ENCODE results near the gene PXMP2.

Gene PXMP2

DNA sequence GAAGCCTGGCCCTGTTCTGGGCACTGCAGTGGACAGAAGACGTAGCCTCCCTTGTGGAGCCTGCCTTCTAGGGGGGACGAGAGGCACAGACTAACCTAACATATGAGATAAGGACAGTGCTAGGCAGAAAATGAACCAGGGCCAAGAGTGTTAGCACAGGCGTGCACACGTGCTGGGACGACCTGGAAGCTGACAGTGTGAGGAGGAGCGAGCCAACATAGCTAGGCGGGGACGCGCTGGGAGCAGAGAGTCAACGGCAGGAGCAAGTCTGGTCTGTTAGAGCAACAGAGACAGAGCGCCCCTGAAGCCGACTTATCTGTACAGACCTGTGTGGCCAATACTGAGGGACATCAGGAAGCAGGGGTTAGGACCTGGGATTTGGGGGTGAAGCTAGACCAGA is 8.0 kb downstream of the PXMP2 start:
- DNase-seq (ENCODE audit: low read depth) = no peak

DNA sequence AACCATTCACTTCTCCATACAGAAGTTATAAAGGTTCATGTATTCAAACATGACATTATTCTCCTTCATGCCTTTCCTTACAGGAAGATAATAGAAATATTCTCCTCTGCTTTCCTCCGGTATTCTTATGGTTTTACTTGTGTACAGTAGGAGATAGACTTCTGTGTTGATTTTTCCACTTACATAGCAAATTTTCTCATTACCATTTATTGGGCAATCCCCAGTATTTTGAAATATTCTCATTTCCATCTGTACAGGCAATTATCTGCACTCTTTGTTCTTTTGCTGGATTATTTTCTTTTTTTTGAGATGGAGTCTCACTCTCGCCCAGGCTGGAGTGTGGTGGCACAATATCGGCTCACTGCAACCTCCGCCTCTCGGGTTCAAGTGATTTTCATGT is 11.0 kb downstream of the PXMP2 start:
- no peak for DNase-seq (ENCODE audit: low read depth)

DNA sequence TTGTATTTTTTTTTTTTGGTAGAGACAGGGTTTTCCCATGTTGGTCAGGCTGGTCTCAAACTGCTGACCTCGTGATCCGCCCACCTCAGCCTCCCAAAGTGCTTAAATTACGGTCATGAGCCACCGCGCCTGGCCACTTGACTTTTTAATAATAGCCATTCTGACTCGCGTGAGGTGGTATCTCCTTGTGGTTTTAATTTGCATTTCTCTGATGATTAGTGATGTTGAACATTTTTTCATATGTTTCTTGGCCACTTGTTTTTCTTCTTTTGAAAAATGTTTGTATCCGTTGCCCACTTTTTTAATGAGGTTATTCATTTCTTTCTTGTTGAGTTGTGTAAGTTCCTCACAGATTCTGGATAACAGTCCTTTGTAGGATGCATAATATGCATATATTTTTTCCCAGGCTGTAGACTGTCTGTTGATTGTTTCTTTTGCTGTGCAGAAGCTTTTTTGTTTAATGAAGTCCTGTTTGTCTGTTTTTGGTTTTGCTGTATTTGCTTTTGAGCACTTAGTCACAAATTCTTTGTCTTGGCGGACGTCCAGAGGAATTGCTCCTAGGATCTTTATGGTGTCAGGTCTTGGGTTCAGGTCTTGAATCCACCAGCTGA is 12.9 kb downstream of the PXMP2 start:
- DNase-seq (ENCODE audit: low read depth) = no peak

DNA sequence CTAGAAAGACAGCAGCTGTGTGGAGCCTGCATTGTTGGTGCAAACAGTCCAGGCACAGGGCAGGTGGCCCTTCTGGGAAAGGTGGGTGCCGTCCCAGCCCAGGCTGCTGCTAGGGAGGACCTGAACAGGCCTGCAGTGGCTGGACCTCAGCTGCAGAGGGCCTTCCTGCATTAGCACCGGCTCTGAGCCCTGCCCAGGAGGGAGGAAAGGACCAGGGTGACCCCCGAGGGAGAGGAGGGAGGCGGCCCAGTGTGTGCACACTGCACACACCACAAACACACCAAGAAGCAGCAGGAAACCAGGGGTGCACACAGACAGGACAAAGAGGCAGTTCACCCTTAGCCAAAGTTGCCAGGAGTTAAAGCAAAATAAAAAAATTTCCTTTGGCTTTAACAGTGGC is 15.3 kb downstream of the PXMP2 start:
- no peak for DNase-seq (ENCODE audit: low read depth)

DNA sequence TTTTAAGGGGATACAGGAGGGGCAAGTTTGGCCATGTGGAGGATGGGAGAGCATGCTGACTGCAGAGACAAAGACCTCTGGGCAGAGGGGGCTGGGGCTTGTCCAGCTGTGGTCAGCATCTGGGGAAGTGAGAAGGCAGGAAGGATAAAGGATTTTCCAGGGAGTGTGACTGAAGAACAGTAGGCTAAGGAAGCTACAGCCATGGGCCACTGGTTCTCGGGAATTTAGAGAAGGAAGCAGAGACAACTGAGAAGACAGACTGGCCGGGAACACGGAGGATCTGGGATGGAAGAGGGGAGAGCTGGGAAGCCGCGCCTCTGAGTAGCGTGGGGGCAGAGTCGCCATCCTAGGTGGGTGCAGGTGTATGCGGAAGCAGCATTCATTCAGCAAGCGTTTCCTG is 16.3 kb downstream of the PXMP2 start:
- no peak for DNase-seq (ENCODE audit: low read depth)

DNA sequence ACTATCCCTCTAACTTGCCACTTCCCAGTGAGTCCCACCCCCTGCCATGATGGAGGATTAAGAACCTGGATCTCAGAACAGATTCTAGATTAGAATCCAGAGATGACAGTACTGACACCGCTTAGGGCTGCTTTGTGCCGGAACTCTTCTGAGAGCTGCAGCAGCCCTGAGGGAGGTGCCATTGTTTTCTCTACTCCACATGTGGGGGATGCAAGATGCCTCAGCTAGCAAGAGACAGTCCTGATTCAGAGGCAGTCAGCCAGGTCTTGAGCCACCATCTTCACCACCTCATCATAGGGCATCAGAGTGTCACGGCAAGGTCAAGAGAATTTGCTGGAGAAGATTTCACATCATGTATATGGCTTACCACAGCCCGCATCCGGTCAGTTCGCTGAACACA is 19.9 kb downstream of the PXMP2 start:
- DNase-seq (ENCODE audit: low read depth) = no peak

DNA sequence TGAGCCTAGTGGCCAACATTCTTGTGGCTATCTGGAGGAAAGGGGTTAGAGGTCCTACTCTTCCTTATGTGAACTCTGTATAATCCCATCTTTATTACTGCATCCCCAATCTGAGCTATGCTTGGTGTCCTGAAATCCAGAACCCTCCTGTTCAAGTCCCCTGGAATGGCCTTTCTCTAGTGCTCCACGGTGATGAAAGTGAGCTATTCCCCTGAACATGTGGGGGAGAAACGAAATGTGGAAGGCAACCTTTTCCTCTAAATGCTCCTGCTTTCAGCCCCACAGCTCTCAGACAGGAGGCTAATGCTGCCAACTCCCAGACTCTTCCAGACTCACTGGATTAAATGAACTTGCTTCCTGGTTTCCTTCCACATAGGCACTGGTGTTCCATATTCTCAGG is 20.8 kb downstream of the PXMP2 start:
- DNase-seq (ENCODE audit: low read depth) = no peak

DNA sequence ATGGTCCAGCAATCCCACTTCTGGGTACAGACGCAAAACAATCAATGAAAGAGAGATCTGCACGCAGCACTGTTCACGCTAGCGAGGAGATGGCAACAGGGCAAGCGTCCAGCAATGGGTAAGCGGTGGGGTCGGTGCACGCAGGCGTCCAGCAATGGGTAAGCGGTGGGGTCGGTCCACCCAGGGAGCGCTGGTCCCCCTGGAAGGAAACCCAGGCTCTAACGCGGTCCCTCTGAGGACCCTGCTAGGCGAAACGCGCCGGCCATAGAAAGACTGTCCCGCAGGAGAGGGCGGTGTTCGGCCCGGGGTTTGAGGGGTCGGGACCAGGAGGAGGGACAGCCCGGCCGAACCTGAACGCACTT is 22.6 kb downstream of the PXMP2 start:
- no peak for DNase-seq (ENCODE audit: low read depth)

DNA sequence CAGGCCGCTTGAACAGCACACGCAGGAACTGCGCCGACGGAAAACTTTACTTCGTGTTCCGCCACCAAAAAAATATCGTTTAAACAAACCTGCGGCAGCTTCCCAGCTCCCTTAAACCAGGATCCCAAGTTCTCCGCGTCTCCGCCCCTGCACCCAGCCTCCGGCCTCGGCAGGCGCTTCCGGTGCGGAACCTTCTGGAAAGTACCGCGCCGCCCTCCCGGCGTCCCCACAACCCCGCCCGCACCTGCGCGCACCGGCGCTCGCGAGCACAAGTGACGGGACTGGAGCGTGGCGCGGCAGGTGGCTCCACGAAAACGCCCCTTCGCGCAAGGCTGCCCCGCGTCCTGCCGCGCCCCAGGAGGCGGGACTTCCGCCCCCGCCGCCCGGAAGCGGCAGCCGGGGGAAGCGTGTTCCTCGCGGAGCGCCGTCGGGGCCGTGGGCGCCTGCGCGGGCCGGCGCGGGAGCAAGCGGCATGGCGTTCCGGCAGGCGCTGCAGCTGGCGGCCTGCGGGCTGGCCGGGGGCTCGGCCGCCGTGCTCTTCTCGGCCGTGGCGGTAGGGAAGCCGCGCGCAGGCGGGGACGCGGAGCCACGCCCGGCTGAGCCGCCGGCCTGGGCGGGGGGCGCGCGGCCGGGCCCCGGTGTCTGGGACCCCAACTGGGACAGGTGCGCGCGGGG is 23.2 kb downstream of the PXMP2 start, which contains the start of gene PGAM5:
Gene PGAM5, plus strand, starts transcription at position 438 of the 675 bp plus-strand sequence. Its CDS starts 35 bp downstream, at position 473.
- DNase-seq (ENCODE audit: low read depth) = peak; percentile 83

DNA sequence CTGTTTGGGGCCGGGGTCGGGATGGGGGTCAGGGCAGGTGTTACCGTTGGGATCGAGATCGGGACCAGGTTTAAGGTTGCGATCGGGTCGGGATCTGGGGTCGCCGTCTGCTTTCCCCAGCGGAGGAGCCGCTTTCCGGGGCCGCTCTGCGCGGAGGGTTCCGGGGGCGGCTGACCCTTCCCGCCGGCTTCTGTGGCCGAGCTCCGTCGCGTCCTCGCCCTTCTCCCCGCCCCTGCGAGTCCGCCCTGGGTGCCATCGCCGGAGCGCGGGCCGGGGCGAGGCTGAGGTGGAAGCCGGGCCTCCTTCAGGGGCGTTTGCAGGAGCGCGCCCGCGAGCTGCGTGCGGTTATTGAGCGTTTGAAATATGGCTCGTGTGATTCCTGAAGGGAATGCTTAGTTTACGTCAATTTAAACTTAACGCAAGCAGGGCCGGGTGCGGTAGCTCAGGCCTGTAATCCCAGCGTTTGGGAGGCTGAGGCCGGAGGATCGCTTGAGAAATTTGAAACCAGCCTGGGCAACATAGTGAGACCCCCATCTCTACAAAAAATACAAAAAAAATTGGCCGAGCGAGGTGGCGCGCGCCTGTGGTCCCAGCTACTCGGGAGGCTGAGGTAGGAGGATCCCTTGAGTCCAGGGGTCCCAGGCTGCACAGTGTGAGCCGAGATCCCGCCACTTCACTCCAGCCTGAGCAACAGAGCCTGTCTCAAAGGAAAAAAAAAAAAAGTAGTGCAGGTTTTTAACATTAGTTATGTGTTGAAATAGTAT is 23.9 kb downstream of the PXMP2 start:
- DNase-seq (ENCODE audit: low read depth) = peak; percentile 21

DNA sequence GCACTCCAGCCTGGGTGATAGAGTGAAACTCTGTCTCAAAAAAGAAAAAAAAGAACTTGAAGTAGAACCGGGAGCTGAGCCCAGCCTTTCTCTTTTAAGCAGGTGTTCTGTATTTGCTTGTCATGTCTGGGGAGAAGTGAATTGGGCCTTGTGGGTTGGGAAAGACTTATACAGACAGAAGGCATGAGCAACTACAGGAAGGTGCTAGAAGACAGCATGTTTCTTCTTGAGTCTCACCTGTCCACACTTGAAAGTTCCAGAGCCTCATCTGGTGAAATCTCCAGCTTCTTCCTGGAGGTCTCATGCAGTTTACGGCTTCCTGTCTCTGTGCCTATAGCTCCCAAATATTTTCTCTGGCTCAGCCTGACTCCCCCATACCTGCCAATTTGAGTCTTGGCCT is 25.7 kb downstream of the PXMP2 start:
- no peak for DNase-seq (ENCODE audit: low read depth)

DNA sequence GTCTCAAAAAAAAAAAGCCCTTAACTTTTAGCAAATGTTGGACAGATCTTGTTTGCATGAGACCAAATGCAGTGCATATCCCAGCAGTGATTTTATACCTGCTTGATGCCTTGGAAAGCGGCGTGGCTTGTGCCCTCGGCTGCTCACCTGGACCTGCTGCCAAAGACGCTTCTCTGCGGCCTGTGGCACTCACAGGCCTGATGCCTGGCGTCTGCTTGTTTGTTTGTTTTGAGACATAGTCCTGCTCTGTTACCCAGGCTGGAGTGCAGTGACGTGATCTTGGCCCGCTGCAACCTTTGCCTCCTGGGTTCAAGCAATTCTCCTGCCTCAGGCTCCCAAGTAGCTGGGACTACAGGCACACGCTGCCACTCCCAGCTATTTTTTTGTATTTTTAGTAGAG is 28.5 kb downstream of the PXMP2 start:
- no peak for DNase-seq (ENCODE audit: low read depth)

DNA sequence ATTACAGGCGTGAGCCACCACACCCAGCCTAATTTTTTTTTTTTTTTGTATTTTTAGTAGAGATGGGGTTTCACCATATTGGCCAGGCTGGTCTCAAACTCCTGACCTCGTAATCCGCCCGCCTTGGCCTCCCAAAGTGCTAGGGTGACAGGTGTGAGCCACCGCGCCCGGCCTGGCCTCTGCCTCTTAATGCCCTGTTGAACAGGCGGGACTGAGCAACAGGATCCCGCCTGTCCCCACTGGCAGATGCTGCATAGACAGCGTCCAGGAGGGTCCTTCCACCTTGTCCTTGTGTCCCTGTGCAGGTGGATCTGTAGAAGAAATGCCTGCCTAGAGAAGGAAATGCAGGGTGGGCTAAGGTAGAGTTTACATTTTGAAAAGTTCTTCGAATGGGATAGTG is 29.0 kb downstream of the PXMP2 start:
- DNase-seq (ENCODE audit: low read depth) = no peak

DNA sequence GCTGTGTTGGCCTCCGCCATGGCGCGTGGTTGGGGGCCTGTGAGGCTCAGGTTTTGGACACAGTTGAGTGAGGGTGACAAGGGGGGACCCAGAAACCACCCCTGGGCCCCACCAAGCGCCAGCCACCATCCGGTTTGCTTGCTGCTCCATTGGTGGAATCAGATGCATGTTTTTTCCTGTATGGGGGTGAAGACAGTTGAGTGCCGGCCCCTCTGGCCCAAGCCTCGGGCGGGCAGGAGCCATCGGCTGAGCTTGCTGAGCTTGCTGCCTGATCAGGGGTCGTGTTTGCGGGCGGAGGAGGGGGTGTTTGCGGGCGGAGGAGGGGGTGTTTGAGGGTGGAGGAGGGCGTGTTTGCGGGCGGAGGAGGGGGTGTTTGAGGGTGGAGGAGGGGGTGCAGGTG is 29.6 kb downstream of the PXMP2 start:
- no peak for DNase-seq (ENCODE audit: low read depth)

DNA sequence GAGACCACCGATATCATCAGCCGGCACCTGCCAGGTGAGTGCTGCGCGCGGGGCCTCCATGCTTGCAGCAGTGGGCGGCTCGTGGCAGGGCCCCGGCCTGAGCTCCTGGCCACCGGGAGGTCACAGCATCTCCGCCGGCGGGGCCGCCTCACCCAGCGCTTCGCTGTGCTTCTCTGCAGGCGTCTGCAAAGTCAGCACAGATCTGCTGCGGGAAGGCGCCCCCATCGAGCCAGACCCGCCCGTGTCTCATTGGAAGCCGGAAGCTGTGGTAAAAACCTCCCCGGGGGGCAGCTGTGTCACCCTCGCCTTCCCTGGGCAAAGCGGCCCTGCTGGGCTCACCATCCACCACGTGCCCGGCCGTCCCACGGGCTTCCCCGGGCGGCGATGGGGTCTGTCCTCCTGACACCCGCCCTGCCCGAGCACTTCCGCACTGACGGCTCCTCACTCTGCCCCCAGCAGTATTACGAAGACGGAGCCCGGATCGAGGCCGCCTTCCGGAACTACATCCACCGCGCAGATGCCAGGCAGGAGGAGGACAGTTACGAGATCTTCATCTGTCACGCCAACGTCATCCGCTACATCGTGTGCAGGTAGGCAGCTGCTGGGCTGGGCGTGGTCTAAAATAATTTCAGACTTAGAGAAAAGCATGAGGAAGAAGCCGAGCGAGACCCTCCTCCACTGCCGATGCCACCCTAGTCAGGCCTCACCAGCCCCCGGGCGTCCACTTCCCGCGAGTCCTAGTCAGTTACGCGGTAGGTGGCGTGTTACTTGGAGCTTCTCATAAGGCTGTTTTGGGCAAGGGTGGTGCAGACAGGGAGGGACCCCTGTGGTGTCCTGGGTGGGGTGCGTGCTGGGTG is 30.4 kb downstream of the PXMP2 start:
- DNase-seq (ENCODE audit: low read depth) = no peak

DNA sequence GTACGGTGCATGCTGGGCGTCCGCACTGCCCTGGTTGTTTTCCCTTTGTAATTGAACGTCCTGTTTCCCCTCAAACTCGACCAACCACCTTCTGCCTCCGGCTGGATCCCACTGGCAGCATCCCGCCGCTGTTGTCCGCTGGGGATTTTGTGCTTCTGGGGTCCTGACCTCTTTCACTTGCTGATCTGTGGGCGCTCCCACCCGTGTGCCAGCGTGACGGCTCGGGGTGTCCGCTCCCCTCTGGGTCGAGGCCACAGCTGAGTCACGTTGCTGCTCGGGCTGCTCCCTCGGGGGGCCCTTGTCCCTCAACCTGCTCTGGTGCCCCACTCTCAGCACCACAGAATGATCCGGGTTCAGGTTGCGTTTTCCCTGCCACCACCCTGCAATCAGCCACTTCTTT is 31.3 kb downstream of the PXMP2 start:
- no peak for DNase-seq (ENCODE audit: low read depth)

DNA sequence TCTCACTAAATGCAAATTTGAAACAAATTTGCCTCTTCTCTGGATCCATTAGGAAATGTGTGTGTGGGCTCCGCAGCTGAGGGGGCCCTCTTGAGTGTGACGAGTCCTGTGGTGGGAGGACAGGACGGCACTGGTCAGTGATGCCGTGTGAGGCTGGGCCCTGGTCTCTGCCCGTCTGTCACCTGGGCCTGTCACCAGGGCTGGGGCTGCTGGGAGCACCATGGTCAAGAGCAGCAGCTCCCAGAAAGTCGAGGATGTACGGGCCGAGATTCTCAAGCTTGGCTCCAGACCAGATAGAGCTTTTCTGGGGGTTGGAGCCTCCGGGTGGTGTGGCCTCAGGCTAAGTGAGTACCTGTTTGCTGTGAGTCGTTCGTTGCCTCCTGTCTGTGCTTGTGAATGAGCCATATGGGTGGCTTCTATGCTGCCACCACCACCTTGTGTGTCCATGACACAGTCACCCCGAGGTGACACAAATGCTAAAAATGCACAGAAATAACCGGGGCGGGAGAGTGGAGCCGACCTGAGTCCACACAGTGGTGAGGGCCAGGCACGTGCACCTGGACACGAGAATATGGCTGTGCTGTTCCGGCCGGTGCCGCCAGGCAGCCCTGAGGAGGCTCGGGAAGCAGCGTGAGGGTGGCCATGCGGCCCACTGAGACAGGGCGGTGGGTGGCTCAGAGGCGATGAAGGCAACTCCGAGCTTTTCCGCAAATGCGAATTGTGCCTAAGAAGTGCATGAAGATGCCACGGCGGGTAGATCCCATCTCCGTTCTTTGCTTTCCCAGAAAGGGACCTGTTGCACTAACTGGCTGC is 32.0 kb downstream of the PXMP2 start:
- DNase-seq (ENCODE audit: low read depth) = no peak

DNA sequence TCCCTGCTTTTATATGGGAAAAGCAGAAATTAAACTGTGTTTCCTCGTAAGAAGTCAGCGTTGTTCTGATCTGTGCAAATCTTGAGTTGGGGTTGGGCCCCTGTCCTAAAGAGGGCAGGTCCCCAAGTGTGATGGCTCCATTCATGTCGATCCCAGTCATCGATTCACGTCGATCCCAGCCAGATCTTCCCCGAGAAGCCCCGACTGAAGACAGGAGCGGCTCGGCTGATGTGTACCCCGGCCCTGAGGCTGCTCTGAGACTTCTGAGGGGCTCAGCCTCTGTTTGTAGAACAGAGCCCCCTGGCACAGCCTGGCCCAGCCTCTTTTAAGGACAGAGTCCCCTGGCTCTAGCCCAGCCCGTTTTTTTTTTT is 32.6 kb downstream of the PXMP2 start:
- DNase-seq (ENCODE audit: low read depth) = no peak

DNA sequence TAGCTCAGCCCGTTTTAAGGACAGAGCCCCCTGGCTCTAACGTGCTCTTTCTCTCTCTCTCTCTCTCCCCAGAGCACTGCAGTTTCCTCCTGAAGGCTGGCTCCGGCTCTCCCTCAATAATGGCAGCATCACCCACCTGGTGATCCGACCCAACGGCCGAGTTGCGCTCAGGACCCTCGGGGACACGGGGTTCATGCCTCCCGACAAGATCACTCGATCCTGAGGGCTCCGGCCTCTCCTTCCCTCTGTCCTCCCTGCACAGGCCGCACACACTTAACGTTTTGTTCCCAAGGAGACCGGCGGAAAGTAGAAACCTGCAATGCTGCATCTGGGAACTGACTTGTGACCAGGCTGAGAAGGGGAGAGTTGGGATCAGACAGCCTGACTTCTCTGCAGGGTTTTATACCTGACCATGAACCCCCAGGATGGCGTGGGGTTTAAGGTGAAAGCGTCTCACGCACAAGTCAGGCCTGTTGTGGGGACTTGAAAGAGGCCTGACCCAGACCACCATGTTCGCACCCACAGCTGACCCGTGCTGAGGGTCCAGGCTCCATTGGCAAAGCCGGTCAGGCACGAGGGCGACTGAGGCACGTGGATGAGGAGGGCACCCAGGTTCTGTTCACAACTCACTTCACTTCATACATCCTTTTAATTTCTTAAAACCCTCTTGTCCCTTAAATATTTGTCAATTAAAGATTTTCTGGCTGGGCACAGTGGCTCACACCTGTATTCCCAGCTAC is 33.4 kb downstream of the PXMP2 start:
- DNase-seq (ENCODE audit: low read depth) = no peak

DNA sequence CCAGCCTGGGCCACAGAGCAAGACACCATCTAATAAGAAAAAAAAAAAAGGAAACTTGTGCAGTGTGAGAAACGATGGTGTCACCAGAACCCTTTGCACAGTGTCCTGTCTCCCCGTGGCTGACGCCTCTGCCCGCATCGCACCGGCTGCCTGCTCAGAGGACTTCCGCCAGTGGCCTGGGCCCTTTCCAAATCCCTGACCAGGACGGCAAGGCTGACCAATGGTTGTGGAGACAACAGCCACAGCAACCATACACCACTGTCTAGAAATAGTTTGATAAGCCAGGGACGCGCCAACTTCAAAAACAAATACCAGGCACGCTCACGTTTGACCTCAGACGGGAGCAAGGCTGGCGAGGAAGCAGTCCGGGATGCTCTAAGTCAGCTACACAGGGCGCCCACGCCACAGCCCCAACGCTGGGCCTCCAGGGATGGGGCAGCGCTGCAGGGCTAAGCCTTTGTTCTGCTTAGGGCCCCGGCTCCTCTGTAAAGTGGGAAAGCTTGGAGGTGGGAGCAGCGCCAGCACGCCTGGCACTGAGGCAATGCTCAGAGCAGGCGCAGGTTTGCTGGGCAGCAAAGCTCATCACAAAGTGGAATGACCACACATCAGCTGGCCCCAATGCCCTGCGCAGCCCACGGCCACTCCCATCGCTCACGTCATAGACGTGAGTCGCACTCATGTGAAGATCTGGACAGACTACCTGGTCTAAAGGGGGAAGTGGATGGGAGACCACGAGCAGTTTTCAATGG is 35.8 kb downstream of the PXMP2 start:
- DNase-seq (ENCODE audit: low read depth) = no peak

Measured in activated T-cell treated with anti-CD3 and anti-CD28 coated beads for 24 hours (primary cell).